ENCODE measurements around the gene VWA5B2. TPM values are rescaled to one million over a fixed set of nuclear protein-coding genes. Genes with fewer than 3 reads are reported as not detected.

VWA5B2 gene
- total and polyA plus RNA-seq, 2 experiments from 2014 or later: 0.66 TPM; not detected in 1

DNA sequence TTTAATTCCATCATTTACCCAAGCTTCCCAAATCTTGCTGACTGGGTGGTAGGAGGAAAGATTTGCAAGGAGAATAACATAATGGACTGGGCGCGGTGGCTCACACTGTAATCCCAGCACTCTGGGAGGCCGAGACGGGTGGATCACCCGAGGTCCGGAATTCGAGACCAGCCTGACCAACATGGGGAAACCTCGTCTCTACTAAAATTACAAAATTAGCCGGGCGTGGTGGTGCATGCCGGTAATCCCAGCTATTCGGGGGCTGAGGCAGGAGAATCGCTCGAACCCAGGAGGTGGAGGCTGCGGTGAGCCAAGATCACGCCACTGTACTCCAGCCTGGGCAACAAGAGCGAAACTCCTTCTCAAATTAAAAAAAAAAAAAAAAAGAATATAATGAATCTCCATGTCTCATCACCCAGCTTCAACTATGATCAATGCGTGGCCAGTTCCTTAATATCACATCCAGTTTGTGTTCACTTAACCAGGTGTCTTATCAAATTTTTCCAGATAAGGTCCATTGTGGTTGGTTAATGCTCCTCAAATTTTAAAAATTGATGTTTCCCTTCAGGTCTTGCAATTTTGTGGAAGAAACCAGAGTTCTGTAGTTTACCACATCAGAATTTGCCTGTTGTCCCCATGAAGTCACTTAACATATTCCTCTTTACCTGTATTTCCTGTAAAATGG, 44.7 kb upstream of the VWA5B2 start:
- peaks cover 33% of the 10 kb centered on the region for H3K79me2 ChIP-seq (replicated peaks; ENCODE audit: insufficient read depth)
- Mint-ChIP-seq H3K4me3 (peak overlapping the region; percentile 96), H3K27me3 (ENCODE audit: insufficient read depth, low read depth, poor library complexity) (peaks cover 23% of the 10 kb centered on the region), H3K9me3 (no peaks in the 10 kb centered on the region; the same call in 2 of the 3 replicates), H3K4me1 (peaks cover 20% of the 10 kb centered on the region), H3K27ac (peak overlapping the region; percentile 100), H3K36me3 (ENCODE audit: low read depth) (peaks cover 80% of the 10 kb centered on the region)
- TF ChIP-seq, protein P1, sequence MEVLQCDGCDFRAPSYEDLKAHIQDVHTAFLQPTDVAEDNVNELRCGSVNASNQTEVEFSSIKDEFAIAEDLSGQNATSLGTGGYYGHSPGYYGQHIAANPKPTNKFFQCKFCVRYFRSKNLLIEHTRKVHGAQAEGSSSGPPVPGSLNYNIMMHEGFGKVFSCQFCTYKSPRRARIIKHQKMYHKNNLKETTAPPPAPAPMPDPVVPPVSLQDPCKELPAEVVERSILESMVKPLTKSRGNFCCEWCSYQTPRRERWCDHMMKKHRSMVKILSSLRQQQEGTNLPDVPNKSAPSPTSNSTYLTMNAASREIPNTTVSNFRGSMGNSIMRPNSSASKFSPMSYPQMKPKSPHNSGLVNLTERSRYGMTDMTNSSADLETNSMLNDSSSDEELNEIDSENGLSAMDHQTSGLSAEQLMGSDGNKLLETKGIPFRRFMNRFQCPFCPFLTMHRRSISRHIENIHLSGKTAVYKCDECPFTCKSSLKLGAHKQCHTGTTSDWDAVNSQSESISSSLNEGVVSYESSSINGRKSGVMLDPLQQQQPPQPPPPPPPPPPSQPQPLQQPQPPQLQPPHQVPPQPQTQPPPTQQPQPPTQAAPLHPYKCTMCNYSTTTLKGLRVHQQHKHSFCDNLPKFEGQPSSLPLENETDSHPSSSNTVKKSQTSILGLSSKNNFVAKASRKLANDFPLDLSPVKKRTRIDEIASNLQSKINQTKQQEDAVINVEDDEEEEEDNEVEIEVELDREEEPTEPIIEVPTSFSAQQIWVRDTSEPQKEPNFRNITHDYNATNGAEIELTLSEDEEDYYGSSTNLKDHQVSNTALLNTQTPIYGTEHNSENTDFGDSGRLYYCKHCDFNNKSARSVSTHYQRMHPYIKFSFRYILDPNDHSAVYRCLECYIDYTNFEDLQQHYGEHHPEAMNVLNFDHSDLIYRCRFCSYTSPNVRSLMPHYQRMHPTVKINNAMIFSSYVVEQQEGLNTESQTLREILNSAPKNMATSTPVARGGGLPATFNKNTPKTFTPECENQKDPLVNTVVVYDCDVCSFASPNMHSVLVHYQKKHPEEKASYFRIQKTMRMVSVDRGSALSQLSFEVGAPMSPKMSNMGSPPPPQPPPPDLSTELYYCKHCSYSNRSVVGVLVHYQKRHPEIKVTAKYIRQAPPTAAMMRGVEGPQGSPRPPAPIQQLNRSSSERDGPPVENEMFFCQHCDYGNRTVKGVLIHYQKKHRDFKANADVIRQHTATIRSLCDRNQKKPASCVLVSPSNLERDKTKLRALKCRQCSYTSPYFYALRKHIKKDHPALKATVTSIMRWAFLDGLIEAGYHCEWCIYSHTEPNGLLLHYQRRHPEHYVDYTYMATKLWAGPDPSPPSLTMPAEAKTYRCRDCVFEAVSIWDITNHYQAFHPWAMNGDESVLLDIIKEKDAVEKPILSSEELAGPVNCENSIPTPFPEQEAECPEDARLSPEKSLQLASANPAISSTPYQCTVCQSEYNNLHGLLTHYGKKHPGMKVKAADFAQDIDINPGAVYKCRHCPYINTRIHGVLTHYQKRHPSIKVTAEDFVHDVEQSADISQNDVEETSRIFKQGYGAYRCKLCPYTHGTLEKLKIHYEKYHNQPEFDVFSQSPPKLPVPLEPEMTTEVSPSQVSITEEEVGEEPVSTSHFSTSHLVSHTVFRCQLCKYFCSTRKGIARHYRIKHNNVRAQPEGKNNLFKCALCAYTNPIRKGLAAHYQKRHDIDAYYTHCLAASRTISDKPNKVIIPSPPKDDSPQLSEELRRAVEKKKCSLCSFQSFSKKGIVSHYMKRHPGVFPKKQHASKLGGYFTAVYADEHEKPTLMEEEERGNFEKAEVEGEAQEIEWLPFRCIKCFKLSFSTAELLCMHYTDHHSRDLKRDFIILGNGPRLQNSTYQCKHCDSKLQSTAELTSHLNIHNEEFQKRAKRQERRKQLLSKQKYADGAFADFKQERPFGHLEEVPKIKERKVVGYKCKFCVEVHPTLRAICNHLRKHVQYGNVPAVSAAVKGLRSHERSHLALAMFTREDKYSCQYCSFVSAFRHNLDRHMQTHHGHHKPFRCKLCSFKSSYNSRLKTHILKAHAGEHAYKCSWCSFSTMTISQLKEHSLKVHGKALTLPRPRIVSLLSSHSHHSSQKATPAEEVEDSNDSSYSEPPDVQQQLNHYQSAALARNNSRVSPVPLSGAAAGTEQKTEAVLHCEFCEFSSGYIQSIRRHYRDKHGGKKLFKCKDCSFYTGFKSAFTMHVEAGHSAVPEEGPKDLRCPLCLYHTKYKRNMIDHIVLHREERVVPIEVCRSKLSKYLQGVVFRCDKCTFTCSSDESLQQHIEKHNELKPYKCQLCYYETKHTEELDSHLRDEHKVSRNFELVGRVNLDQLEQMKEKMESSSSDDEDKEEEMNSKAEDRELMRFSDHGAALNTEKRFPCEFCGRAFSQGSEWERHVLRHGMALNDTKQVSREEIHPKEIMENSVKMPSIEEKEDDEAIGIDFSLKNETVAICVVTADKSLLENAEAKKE (CRISPR knock-in tag; IDR thresholded peaks at IDR 0.05): no peak
- TF ChIP-seq, protein P2, sequence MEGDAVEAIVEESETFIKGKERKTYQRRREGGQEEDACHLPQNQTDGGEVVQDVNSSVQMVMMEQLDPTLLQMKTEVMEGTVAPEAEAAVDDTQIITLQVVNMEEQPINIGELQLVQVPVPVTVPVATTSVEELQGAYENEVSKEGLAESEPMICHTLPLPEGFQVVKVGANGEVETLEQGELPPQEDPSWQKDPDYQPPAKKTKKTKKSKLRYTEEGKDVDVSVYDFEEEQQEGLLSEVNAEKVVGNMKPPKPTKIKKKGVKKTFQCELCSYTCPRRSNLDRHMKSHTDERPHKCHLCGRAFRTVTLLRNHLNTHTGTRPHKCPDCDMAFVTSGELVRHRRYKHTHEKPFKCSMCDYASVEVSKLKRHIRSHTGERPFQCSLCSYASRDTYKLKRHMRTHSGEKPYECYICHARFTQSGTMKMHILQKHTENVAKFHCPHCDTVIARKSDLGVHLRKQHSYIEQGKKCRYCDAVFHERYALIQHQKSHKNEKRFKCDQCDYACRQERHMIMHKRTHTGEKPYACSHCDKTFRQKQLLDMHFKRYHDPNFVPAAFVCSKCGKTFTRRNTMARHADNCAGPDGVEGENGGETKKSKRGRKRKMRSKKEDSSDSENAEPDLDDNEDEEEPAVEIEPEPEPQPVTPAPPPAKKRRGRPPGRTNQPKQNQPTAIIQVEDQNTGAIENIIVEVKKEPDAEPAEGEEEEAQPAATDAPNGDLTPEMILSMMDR (conservative IDR thresholded peaks at IDR 0.05; ENCODE audit: low read depth in 2 of 2): no peak
- no peak for TF ChIP-seq POLR2AphosphoS5 (IDR thresholded peaks at IDR 0.05; ENCODE audit: low read depth)
- peaks cover 7% of the 10 kb centered on the region; the same call in 1 of the 2 replicates for H3F3A ChIP-seq (replicated peaks; ENCODE audit: low read depth)
- peak overlapping the region; percentile 91 for H3K27ac ChIP-seq (ENCODE audit: low read depth)
- peaks cover 10% of the 10 kb centered on the region; the same call in 1 of the 2 replicates for H4K20me1 ChIP-seq (replicated peaks; ENCODE audit: insufficient read depth)
- H3K27me3 ChIP-seq (ENCODE audit: insufficient read depth): no peaks in the 10 kb centered on the region
- peaks cover 14% of the 10 kb centered on the region for H3K4me1 ChIP-seq (ENCODE audit: insufficient read depth)
- peaks cover 31% of the 10 kb centered on the region for H3K36me3 ChIP-seq (ENCODE audit: insufficient read depth)
- H3K9me2 ChIP-seq (ENCODE audit: insufficient read depth): no peaks in the 10 kb centered on the region
- H2AFZ ChIP-seq: no peak overlapping the region
- H3K4me2 ChIP-seq: peak overlapping the region; percentile 72
- ATAC-seq (no peak), DNase-seq (ENCODE audit: low spot score) (no peak)
- peak overlapping the region; percentile 99 for H3K4me3 ChIP-seq
